Adrenal gland (tissue), 5 donors: ENCODE measurements around the gene GPC5.

ENCODE experiments used
- CTCF ChIP-seq, 6 experiments: fragments of 450-650 bp in 4 of 6; fragments of 200-600 bp in 2 of 6; sonication (generic) in 1 of 6; IDR thresholded peaks; 1 replicate in 5 of 6; 2 replicates in 1 of 6; pipeline versions ENCODE4 v1.5.1 to v1.8.0; 2016 to 2021; ENCODE audit warnings: antibody characterized with exemption in 6 of 6, mild to moderate bottlenecking in 2 of 6, moderate library complexity in 1 of 6
- POLR2A ChIP-seq, 2 donors: fragments of 450-650 bp; IDR thresholded peaks; one replicate each; pipeline ENCODE4 v1.6.1; 2017; ENCODE audit warnings: antibody characterized with exemption in 2 of 2, mild to moderate bottlenecking in 2 of 2, moderate library complexity in 1 of 2
- donor health status: DM: no; HTN: no; CAD: no.

GRCh38 chr13:92196591-92197256 lies 798.3 kb downstream of the GPC5 start:
- TF ChIP-seq CTCF (IDR thresholded peaks at IDR 0.05) (no peak), POLR2A (IDR thresholded peaks at IDR 0.05) (no peak)
